Activated naive CD8-positive, alpha-beta T cell (primary cell): ENCODE data around the gene OR56B1.
"Not testable (repeated sequence)": the region's sequence is repeated elsewhere in the genome, so short reads cannot be mapped to it uniquely, and the experiment has no call there.

Experiments used
- H3K27ac Mint-ChIP-seq: one replicate; pipeline ENCODE4 v1.8.0; 2021; ENCODE audit warnings: mixed read lengths
- H3K27me3 Mint-ChIP-seq: one replicate; pipeline ENCODE4 v1.8.0; 2021; ENCODE audit warnings: mixed read lengths
- H3K36me3 Mint-ChIP-seq: one replicate; pipeline ENCODE4 v1.8.0; 2021; ENCODE audit warnings: mixed read lengths
- H3K4me1 Mint-ChIP-seq: one replicate; pipeline ENCODE4 v1.8.0; 2021; ENCODE audit warnings: low read depth, mixed read lengths
- H3K4me3 Mint-ChIP-seq: one replicate; pipeline ENCODE4 v1.8.0; 2021; ENCODE audit warnings: mild to moderate bottlenecking, mixed read lengths
- H3K9me3 Mint-ChIP-seq: one replicate; pipeline ENCODE4 v1.8.0; 2021; ENCODE audit warnings: low read depth, mixed read lengths

The OR56B1 gene, protein sequence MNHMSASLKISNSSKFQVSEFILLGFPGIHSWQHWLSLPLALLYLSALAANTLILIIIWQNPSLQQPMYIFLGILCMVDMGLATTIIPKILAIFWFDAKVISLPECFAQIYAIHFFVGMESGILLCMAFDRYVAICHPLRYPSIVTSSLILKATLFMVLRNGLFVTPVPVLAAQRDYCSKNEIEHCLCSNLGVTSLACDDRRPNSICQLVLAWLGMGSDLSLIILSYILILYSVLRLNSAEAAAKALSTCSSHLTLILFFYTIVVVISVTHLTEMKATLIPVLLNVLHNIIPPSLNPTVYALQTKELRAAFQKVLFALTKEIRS

DNA sequence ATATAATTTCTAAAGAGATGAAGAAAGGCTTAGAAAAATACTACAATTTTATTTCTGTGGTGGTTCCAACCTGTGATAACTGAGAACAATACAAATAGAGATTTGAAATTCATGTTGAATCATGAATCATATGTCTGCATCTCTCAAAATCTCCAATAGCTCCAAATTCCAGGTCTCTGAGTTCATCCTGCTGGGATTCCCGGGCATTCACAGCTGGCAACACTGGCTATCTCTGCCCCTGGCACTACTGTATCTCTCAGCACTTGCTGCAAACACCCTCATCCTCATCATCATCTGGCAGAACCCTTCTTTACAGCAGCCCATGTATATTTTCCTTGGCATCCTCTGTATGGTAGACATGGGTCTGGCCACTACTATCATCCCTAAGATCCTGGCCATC, at the start of gene OR56B1:
OR56B1 (plus strand) TSS at position 53 of the 400 bp plus-strand sequence; CDS start at position 122, 69 bp downstream.
- Mint-ChIP-seq H3K4me1 (no peaks in the 10 kb centered on the region), H3K27me3 (peaks cover 7% of the 10 kb centered on the region), H3K36me3 (peaks cover 26% of the 10 kb centered on the region), H3K9me3 (no peaks in the 10 kb centered on the region), H3K4me3 (no peak within 1 kb of the TSS), H3K27ac (no peak within 1 kb of the TSS)

DNA sequence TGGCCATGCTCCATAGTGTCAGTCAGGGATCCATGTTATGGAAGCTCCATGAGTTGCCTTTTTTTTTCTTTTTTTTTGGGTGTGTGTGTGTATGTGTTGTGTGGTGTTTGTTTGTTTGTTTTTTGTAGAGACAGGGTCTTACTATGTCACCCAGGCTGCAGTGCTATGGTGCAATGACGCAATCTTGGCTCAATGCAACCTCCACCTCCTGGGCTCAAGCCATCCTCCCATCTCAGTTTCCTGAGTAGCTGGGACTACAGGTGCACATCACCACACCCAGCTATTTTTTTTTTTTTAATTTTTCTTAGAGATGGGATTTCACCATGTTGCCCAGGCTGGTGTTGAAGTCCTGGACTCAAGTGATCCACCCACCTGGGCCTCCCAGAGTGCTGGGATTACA, 47.8 kb upstream of the OR56B1 start:
- Mint-ChIP-seq H3K27ac (peak overlapping the region; percentile 96), H3K27me3 (no peaks in the 10 kb centered on the region), H3K9me3 (no peaks in the 10 kb centered on the region), H3K36me3 (peaks cover 4% of the 10 kb centered on the region), H3K4me3 (peak overlapping the region; percentile 92), H3K4me1 (peaks cover 75% of the 10 kb centered on the region)

DNA sequence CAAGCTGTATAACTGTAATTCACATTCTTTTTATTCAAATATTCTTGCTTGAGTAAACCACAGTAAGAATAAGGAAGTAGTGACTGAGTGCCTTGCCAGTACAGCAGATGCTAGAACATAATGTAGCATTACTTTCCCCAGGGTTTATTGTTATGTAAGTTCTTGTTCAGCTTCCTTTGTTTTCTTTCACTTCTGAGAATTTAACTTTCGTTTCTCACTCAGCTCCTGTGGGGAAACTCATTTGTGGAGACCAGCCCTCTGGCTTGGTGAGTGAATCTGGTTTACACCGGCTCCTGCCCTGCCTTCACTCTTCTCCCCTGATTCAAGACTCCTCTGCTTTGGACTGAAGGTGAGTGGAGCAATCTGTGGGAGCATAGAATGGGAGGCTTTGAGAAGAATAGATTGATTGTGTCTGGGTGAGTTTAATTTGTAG, 46.7 kb upstream of the OR56B1 start, which contains the start of gene TRIM22:
TRIM22 (plus strand) TSS at position 240 of the 433 bp plus-strand sequence. CDS start 6,443 bp downstream, outside the sequence.
- Mint-ChIP-seq H3K9me3 (no peaks in the 10 kb centered on the region), H3K36me3 (peaks cover 2% of the 10 kb centered on the region), H3K4me3 (peak within 1 kb of the TSS; percentile 92), H3K27ac (peak within 1 kb of the TSS; percentile 96), H3K4me1 (peaks cover 73% of the 10 kb centered on the region), H3K27me3 (no peaks in the 10 kb centered on the region)

DNA sequence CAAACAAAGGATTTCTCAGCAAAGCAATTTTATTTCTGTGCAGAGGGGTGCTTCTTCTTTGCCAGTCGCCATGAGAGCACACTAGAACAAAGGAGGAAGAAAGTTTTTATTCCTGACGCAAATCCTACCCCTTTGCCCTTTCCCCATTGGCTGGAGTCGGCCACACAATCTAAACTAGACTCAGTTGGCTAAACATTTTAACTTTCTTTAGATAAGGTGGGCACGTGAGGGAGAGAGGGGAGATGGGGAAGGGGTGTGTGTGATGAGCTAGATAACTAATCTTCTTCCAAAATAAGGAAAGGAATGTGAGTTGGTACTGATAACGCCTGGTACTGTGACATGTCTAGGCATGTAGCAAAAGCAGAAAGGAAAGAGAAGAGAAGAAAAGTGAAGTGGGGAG, 46.0 kb upstream of the OR56B1 start:
- Mint-ChIP-seq H3K9me3 (no peaks in the 10 kb centered on the region), H3K27ac (peak overlapping the region; percentile 96), H3K36me3 (peaks cover 4% of the 10 kb centered on the region), H3K4me1 (peaks cover 73% of the 10 kb centered on the region), H3K4me3 (peak overlapping the region; percentile 92), H3K27me3 (no peaks in the 10 kb centered on the region)

DNA sequence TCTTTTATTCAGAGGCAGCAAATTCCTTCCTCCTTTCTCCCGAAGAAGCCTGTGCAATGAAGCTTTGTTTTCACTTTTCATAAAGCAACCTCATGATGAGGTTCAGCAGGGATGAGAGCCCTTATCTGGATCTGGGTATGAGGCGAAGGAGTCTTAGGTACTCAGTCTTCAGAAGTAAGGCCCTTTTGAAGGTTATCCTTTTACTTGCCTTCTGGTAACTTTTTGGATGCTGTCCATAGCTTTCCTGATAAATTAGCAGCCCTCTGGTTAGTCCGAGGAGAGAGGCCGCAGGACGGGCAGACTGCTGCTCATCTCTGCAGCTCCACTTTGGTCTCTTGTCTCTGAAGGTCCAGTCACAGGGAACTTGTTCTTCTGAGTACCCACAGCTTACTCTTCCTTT, 45.5 kb upstream of the OR56B1 start:
- Mint-ChIP-seq H3K4me3 (peak overlapping the region; percentile 92), H3K9me3 (no peaks in the 10 kb centered on the region), H3K36me3 (peaks cover 4% of the 10 kb centered on the region), H3K27ac (peak overlapping the region; percentile 96), H3K4me1 (peaks cover 77% of the 10 kb centered on the region), H3K27me3 (no peaks in the 10 kb centered on the region)

DNA sequence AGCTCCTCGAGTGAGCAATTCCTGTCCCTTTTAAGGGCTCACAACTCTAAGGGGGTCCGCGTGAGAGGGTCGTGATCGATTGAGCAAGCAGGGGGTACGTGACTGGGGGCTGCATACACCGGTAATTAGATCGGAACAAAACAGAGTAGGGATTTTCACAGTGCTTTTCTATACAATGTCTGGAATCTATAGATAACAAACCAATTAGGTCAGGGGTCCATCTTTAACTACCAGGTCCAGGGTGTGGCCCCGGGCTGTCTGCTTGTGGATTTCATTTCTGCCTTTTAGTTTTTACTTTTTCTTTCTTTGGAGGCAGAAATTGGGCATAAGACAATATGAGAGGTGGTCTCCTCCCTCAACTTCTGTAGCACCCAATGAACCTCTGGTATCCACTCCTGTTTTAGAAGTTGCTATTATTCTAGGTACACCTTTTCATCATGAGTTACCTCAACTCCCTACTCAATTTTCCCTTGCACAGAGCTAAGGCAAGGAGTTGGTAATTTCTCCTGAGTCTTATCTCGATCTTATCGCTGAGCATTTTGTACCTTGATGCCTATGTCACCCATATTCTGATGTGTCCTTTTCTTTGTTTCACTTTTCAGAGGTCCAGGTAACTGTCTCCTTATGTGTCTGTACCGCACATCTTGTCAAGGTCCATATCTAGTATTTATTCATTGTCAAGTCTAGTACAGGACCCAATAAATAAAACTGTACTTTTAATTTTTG, 44.8 kb upstream of the OR56B1 start:
- not testable (repeated sequence) for H3K36me3 Mint-ChIP-seq, H3K9me3 Mint-ChIP-seq, H3K27me3 Mint-ChIP-seq
- Mint-ChIP-seq H3K27ac (peak overlapping the region; percentile 96), H3K4me1 (peaks cover 79% of the 10 kb centered on the region), H3K4me3 (peak overlapping the region; percentile 92)

DNA sequence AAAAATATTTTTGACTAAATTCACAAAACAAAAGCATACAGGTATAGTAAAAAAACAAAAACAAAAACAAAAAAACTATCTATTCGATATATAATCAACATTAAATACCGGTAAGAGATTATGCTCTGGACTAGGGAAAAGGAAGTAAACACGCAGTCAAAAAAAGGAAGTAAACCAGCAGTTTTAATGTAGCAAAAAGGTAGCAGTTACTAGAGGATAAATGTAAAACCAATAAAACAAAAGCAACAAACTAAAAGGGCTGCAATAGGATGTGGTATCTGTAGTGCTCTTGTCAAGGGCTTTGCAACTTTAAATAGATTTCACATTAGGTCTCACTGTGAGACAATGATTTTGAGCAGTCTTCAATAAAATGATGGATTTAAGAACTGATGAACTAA, 44.3 kb upstream of the OR56B1 start:
- H3K27ac Mint-ChIP-seq = peak overlapping the region; percentile 96
- H3K9me3 Mint-ChIP-seq = no peaks in the 10 kb centered on the region
- H3K36me3 Mint-ChIP-seq = peaks cover 6% of the 10 kb centered on the region
- peak overlapping the region; percentile 92 for H3K4me3 Mint-ChIP-seq
- peaks cover 84% of the 10 kb centered on the region for H3K4me1 Mint-ChIP-seq
- H3K27me3 Mint-ChIP-seq = no peaks in the 10 kb centered on the region

DNA sequence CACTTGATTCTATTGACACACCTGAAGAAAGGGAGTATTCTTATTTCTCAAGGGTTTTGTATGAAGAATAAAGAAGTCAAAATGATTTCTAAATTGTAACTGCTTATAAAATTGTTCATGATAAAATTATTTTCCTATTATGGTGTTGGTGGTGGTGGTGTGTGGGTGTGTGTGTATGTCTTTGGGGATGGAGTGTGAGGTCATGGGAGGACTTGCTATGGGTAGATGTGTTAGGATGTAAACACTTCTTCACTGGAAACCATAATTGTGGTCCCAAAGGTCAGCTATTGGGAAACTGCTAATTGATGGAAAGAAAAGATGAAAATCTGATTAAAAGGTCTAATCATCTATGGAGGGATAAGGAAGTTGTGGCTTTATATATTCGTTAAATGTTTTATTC, 41.6 kb upstream of the OR56B1 start:
- H3K4me1 Mint-ChIP-seq = peaks cover 82% of the 10 kb centered on the region
- peaks cover 9% of the 10 kb centered on the region for H3K36me3 Mint-ChIP-seq
- H3K4me3 Mint-ChIP-seq = peak overlapping the region; percentile 62
- no peaks in the 10 kb centered on the region for H3K27me3 Mint-ChIP-seq
- H3K9me3 Mint-ChIP-seq = no peaks in the 10 kb centered on the region
- peak overlapping the region; percentile 88 for H3K27ac Mint-ChIP-seq

DNA sequence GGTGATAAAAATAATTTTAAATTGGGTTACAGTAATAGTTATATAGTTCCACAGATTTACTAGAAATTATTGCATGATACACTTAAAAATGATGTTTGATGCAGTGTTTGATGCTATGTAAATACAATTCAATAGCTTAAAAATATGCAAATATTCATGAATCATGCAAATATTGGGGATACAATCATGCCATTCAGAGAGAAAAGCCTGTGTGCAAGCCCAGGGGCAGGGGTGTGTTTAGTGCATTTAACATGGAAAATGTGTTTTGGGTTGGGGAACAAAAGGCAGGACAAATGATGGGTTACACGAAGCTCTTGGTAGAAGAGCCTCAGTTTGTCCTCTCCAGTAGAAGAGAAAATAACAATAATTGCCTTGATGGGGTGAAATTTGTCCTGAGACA, 40.7 kb upstream of the OR56B1 start:
- Mint-ChIP-seq H3K27me3 (no peaks in the 10 kb centered on the region), H3K4me1 (peaks cover 79% of the 10 kb centered on the region), H3K27ac (peak overlapping the region; percentile 83), H3K4me3 (no peak overlapping the region), H3K36me3 (peaks cover 9% of the 10 kb centered on the region), H3K9me3 (no peaks in the 10 kb centered on the region)

DNA sequence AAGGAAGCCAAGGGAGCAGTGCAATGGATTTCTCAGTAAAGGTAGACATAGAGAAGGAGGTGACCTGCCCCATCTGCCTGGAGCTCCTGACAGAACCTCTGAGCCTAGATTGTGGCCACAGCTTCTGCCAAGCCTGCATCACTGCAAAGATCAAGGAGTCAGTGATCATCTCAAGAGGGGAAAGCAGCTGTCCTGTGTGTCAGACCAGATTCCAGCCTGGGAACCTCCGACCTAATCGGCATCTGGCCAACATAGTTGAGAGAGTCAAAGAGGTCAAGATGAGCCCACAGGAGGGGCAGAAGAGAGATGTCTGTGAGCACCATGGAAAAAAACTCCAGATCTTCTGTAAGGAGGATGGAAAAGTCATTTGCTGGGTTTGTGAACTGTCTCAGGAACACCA, 40.0 kb upstream of the OR56B1 start:
- no peak overlapping the region for H3K4me3 Mint-ChIP-seq
- peak overlapping the region; percentile 83 for H3K27ac Mint-ChIP-seq
- no peaks in the 10 kb centered on the region for H3K27me3 Mint-ChIP-seq
- H3K36me3 Mint-ChIP-seq = peaks cover 11% of the 10 kb centered on the region
- H3K4me1 Mint-ChIP-seq = peaks cover 79% of the 10 kb centered on the region
- no peaks in the 10 kb centered on the region for H3K9me3 Mint-ChIP-seq

DNA sequence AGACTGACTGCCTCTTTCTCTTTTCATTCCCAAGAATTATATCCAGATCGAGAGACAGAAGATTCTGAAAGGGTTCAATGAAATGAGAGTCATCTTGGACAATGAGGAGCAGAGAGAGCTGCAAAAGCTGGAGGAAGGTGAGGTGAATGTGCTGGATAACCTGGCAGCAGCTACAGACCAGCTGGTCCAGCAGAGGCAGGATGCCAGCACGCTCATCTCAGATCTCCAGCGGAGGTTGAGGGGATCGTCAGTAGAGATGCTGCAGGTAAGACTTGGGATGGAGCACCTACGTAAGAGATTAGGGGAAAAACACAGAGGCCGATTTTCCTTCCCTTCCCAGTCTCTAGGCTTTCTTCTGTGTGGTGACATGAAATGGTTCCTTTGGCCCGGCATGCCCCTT, 38.0 kb upstream of the OR56B1 start:
- H3K27ac Mint-ChIP-seq = peak overlapping the region; percentile 69
- peaks cover 71% of the 10 kb centered on the region for H3K4me1 Mint-ChIP-seq

DNA sequence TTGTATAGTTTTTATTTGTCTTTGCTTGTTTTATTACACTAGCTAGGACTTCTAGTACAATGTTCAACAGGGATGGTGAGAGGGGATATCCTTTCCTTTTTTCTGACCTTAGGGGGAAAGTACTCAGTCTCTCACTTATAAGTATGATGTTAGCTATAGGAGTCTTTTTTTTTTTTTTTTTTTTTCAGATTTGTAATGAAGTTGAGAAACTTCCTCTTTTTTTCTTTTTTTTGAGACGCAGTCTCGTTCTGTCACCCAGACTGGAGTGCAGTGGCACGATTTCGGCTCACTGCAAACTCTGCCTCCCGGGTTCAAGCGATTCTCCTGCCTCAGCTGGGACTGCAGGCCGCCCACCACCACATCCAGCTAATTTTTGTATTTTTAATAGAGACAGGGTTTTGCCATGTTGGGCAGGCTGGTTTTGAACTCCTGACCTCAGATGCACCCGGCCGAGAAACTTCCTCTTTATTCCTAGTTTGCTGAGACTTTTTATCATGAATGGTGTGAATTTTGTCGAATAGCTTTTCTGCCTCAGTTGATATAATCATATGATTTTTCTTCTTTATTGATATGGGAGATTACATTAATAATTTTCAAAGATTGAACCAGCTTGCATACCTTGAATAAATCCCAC, 35.7 kb upstream of the OR56B1 start:
- Mint-ChIP-seq H3K9me3 (no peaks in the 10 kb centered on the region), H3K4me1 (peaks cover 66% of the 10 kb centered on the region), H3K27ac (peak overlapping the region; percentile 79), H3K36me3 (peaks cover 11% of the 10 kb centered on the region), H3K4me3 (peak overlapping the region; percentile 27), H3K27me3 (no peaks in the 10 kb centered on the region)

More for the DNA sequence above, 38.0 kb upstream of the OR56B1 start:
- H3K9me3 Mint-ChIP-seq = no peaks in the 10 kb centered on the region
- H3K27me3 Mint-ChIP-seq = no peaks in the 10 kb centered on the region
- no peak overlapping the region for H3K4me3 Mint-ChIP-seq
- peaks cover 11% of the 10 kb centered on the region for H3K36me3 Mint-ChIP-seq

DNA sequence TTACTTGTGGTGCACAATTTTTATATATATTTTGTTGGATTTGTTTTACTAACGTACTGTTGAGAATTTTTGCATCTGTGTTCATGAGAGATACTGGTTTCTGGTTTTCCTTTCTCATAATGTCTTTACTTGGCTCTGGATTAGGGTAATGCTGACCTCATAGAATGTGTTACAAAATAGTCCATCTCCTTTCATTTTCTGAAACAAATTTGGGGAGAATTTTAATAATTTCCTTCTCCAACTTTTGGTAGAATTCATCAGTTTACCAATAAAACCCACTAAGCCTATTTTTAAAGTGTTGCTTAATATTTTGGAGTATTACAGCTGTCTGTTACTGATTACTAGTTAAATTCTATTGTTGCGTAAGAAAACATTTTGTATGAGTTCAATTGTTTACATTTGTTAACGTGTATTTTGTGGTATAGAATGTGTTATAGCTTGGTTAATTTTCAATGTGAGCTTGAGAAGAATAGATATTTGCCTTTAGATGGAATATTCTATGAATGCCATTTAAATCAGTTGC, 35.1 kb upstream of the OR56B1 start:
- H3K9me3 Mint-ChIP-seq = no peaks in the 10 kb centered on the region
- H3K27ac Mint-ChIP-seq = peak overlapping the region; percentile 71
- H3K36me3 Mint-ChIP-seq = peaks cover 13% of the 10 kb centered on the region
- H3K27me3 Mint-ChIP-seq = no peaks in the 10 kb centered on the region
- H3K4me3 Mint-ChIP-seq = peak overlapping the region; percentile 27
- peaks cover 63% of the 10 kb centered on the region for H3K4me1 Mint-ChIP-seq

DNA sequence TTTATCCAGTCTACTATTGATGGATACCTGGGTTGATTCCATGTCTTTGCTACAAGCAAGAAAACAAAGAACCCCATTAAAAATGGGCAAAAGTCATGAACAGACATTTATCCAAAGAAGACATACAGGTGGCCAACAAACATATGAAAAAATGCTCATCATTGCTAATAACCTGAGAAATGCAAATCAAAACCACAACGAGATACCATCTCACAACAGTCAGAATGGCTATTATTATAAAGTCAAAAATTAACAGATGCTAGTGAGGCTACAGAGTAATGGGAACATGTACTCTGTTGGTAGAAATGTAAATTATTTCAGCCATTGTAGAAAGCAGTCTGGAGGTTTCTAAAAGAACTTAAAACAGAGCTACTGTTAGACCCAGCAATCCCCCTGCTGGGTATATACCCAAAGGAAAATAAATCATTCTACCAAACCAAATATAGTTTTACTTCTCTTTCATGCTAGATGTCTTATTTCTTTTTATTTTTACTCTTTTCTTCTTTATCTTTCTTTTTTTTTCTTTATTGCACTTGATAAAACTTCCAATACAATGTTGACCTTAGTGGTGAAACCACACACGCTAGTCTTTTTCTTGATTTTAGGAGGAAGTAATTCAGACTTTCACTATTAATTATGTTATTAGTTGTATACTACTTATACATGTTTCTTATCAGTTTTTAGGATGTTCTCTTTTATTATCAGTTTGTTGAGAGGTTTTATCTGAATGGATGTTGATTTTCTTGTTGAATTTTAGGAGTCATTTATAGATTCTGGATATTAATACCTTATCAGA, 32.3 kb upstream of the OR56B1 start:
- Mint-ChIP-seq H3K27ac (peak overlapping the region; percentile 86), H3K27me3 (no peaks in the 10 kb centered on the region), H3K4me1 (peaks cover 39% of the 10 kb centered on the region), H3K9me3 (no peaks in the 10 kb centered on the region), H3K4me3 (peak overlapping the region; percentile 6), H3K36me3 (peaks cover 14% of the 10 kb centered on the region)
